GM20431 (cell line): ENCODE measurements around the gene CHMP6.

Experiments used
- in situ Hi-C: fragments of 300-500 bp; cut with MseI, MboI; formaldehyde crosslinking; loops from one replicate; pipeline ENCODE4 v1.15.0; 2020; ENCODE audit warnings: low sequenced_read_pairs; ENCODE audit not compliant: unreplicated experiment

CHMP6 gene

DNA sequence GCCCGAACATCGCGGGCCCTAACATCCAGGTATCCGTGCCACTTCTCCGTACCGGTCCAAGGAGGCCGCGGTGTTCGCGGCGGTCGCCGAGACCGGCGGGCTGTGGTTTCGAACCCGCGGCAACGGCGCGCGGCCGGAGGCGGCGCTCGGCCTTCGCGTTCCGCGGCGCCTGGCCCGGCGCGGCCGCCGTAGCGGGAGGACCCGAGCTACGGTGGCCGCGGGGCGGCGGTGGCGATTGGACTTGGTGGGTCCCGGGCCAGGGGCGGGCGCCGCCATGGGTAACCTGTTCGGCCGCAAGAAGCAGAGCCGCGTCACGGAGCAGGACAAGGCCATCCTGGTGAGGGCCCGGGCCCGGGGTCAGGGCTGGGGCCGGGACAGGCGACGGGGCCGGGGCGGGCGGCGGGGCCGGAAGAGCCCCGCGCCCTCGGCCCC is at the start of gene CHMP6:
Gene CHMP6, plus strand, starts transcription at position 197 of the 432 bp plus-strand sequence. Its CDS starts 78 bp downstream, at position 275.
- in situ Hi-C loops = no loop called here

DNA sequence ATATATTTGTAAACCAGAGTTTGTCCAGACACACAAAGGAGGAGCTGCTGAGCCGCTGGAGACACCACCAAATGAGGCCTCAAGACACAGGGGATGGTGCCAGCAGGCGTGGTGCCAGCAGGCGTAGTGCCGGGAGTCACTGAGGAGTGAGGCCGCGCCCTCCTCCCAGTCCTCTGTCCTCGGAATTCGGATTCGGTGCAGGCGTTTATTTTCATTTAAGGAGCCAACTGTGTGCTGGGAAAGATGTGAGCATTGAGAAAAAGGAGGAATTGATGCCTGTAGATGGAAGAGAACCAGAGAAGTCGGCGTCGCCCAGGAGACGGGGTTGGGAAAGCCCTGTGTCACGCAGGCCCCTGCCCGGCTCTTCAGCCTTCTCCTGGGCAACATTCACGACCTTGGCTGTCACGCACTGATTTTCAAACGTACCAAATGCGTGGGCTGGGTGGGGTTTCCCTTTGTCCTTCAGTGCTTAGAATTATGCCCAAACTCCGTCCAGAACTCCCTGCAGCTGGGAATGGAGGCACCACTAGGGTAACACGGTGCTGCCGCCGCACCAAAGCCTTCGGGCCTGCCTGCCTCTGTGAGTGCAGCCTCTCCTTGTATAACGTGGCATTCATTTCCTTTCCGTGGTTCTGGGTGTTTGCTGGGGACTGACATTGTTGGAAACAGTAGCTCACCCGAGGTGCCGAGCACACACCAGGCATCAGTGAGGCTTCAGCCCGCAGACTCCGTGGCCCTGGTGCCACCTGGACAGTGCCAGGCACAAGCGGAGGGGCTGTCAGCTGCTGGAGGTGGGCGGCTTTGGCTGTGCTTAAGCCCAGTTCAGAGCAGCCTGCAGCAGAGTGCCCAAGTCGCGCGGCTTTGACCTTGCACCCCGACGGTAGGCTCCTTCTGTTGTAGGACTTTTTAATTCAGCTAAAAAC is 49.0 kb upstream of the CHMP6 start:
- in situ Hi-C loops = no loop called here

DNA sequence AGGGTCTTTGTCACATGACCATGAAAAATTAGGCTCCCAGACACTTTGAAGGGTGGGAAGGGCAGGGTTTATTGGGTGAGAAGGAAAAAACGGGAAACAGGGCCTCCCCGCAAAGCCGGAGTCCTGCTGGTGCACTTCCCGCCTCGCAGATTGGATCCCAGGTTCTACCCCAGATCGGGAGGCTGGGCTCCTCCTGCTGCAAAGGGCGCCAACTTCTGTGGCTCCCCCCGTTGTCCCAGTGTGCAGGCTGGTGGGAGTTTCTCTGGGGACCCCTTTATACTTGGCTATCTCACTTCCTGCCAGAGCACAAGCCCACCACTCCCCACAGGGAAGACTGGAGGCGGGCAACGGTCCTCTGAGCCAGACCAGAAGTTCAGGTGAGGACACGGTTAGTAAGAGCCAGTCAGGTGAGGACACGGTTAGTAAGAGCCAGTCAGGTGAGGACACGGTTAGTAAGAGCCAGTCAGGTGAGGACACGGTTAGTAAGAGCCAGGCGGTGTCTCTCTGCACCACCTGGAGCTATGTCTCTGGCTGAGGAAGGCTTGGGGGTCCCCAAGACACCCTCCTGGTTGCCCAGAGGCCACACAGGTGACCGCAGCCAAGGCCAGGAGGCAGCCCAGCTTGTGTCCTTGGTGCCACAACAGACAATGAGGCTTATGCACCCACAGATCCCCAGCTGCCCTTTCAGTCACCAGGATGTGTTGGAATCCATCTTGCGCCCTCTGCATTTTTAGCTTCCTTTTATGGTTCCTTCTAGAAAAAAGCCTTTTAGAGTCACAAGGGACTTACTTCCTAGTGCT is 48.1 kb upstream of the CHMP6 start:
- in situ Hi-C loops = no loop called here

DNA sequence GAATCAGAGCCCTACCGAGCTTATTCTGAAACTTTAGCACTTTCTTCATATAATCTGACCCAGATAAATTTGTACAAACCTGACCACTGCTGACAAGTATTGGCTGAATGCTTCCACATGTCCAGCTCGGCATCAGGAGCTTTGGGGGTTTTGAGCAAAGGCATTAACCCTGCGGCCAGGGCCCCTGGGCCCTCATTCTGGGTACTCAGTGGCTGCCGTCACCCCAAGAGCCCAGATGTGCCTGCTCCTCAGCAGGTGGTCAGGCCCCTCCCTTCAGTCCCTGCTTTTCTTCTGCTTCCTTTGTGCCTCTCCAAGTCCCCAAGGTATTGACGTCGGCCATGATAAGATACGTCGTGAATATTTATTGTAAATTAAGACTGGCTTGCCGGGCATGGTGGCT is 47.3 kb upstream of the CHMP6 start:
- in situ Hi-C loops = no loop called here

DNA sequence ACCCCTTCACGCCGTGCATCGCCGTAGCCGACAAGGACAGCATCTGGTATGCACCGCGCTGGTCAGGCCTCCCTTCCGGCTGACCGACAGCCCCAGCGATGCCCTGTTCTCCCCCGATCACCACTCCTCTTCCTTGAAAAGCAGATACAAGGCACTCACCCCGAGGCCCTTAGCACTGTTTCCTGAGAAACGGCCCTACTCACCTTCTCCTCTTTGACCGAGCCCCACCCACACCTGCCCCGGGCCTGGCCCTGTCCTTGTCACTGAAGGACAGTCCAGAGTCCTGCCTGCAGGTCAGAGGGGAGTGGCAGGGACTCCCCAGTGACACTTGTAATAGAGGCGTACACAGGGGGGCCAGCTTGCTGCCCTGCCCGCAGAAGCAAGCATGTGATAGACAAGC is 45.9 kb upstream of the CHMP6 start:
- in situ Hi-C loops = no loop called here

DNA sequence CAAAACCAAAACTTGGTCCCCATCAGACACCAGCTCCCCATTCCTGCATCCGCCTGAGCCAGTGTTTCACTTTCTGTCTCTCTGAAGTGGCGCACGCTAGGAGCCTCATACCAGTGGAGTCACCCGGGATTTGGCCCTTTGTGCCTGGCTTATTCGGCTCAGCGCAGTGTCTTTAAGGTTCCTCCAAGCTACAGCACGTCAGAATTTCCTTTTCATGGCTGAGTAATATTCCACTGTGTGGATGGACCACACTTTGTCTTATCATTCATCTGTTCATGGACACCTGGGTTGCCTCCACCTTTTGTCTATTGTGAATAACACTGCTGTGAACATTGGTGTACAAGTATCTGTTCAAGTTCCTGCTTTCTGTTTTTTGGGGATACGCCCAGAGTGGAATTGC is 45.2 kb upstream of the CHMP6 start:
- in situ Hi-C loops = no loop called here

DNA sequence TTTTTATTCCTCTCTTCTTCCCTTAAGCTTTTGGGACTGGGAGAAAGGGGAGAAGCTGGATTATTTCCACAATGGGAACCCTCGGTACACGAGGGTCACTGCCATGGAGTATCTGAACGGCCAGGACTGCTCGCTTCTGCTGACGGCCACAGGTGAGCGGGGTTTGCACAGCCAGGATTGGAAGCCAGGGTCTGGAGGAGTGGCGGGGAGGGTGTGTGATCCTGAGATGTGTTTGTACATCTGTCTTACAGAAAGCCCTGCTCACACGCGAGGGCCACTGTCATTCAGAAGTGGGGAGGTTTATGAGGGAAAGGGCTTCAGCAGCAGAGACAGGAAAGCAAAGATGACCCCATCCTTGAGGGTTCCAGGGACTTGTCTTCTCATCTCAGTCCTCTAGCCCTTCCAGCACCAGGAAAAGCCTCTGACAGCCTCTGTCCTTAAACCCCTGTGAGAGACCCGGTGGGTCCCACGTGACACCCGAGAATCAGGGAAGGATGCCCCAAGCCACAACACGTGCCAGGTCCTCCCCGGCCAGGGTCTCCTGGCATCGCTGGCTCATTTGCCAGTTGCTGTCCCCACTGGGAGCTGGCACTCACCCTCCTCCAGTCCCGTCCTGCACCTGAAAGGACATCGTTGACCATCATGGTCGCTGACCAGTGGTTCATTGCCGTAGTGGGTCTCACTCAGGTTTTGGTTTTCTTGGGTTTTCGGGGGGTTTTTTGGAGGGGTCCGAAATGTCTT is 44.3 kb upstream of the CHMP6 start:
- in situ Hi-C loops = no loop called here

DNA sequence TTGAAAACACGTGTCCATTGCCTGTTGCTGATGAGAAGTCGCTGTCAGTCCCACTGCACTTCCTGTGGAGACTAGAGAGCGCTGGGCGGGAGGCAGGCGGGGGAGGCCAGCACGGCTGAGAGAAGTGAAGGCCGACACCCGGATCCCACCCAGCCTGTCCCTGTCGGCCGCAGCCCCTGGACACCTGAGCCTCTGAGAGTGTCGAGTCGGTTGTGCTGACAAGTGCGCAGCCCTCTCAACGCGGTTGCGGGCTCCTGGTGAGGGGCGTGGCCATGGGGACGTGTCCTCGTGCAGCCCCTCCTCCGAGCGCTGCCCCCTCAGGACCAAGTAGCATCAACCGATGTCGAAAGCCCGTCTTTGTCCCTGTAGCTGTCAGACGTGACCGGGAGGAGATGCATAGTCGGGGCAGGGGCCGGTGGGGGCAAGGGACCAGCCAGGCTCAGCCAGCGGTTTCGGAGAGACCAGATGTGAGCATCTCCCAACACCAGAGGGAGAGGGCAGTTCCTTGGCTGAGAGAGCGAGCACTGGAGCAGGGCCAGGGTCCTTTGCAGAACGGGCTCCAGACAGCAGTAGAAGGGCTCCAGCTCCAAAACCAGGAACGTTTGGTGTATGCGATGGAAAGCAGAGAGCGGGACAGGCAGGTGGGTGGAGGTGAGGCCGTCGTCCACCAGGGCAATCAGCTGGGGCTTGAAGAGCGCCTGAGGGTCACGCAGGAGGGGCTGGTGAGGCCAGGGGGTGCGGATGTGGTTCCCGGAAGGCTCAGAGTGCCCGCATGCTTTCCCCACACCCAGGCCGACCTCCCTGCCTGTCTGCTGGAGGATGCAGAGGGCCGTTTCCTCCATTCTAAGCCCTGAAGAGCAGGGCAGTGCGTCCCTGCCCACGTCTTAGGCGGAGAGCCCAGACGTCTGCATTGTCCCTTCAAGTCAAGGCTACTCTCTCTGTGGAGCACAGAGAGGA is 43.3 kb upstream of the CHMP6 start:
- in situ Hi-C loops = no loop called here

DNA sequence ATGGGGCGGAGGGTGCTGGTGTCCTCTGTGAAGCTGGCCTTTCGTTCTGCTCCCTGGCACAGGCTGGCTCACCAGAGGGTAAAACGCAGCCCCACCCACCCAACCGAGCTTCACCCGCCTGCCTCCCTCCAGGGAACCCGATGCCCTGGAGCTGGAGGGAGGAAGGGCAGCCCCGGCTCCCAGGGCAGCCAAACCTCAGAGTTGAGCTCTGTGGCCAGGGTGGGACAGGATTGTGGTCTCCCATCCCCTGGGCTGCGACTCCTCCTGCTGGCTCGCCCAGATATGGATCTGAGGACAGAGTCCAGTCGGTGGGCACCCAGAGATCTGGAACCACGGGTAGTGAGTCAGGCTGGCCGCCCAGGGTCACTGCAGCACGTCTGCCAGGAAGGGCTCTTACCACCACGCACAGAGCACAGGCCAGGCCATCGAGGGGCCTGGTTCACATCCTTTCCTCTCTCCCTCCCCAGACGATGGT is 42.6 kb upstream of the CHMP6 start:
- in situ Hi-C loops = no loop called here

DNA sequence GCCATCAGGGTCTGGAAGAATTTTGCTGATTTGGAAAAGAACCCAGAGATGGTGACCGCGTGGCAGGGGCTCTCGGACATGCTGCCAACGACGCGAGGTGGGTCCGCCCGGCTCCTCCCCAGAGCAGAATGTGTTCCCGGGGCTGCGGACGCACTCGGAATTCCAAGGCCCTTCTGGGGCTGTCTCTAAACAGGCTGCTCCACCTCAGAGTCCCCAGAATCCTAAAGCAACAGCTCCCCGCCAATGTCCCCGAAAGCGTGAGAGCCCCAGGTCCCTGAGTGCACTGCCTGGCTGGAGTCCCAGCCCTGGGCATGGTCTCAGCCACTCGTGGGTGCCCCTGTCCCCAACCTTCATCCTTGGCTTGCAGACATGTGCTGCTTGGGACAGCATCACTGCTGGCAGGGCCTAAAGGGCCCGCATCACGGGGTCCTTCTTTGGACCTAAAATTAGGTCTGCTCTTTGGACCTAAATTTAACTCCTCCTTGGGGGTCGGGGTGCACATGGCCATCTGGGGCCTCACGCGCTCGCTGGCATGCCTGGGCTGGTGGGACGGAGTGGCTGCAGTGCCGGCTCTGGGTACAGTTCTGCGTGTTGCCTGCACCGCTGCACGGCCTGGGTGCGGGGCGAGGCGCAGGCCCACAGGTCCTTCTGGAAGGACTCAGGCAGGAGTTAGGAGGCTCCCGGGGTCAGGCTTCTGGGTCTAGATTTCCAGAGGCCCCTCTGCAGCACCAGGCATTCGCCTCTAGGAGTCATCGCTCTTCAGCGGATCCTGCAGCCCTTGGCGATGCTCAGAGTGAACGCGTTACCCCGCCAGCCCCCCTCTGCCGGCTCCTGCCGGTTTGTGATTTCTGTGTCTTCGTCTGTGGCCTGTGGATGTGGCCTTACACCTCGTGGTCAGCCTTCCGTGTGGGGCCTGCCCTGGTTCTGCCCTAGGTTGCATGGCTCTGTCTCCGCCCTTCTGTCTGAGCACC is 41.9 kb upstream of the CHMP6 start:
- in situ Hi-C loops = no loop called here

DNA sequence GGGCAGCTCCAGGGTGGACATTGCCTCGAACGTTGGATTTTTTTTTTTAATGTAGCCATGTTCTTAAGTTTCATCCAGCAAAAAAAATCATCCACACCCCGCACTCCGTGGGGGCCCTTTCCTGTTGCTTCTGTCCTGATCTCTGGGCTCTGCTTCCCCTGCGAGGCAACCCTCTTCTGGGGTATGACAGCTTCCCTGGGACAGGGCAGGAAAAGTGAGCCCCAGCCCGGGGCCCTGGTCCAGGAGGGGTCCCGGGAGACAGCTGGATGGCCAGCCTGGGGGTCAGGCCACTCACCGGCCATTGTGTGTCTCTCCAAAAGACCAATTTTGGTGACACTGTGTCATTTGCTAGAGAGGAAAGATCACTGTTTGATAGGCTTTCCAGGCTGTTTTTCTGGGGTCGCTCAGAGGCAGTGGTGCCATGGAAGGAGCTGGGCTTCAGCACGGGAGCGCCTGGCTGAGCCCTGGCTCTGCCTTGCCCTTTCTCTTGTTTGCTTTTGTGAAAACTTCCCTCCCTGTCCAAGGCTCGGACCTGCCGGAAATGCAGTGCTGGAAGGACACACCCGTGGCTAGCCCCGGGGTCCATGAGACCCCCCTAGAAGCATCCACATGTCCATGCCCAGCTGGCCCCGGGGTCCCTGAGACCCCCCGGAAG is 41.0 kb upstream of the CHMP6 start:
- in situ Hi-C loops = no loop called here

DNA sequence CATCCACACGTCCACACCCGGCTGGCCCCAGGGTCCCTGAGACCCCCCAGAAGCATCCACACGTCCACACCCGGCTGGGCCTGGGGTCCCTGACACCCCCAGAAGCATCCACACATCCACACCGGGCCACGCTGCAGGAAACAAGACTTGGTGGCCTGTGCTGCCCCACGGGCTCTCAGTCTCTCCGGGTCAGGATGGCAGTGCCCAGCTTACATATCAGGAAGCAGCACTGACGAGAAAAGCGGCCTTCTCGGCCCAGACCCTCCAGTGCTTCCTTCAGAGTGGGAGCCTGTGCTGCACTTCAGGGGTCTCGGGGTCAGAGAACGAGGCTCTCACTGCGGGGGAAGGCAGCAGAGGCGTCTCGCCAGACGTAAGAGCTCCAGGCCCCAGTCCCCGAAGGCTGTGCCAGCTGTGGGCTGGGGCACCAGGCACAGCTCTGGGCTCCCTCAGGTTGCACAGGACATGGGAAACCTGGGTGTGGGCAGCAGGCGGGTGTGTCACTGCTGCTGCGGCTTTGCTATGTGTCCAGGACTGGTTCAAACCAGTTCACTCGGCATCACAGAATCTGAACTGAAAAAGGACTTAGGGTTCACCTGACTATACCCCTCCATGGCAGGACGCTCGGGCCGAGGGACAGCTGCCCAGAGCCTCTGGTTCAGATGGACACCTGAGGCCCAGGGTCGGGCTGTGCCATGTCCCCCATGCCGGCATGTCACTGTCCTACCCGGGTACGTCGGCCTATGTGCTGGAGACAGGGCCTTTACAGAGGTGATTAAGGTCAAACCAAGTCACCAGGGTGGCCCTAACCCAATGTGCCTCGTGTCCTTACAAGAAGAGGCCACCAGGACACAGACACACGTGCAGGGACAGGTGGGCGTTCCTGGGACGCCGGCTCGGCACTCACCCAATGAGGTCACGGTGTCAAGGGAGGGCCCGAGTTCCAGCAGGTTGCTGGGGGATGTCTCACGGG is 40.2 kb upstream of the CHMP6 start:
- in situ Hi-C loops = no loop called here

DNA sequence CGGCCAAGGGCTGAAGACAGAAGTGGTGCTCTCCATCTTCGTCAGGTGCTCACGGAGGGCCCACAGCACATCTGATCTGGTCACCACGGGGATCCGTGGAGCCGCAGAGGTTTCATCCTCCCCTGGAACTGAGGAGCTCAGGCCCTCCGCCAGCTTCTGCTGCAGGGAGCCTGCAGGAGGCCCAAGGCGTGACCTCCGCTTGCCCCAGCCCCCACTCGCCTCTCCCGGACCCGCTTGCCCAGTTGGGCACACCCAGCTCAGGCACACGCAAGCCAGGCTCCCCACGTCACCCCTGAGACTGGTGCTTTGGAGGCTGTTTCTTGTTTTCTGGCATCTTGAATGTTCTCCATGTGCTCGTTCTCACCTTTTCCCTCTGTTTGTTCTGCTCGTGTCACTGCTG is 39.4 kb upstream of the CHMP6 start:
- in situ Hi-C loops = no loop called here

DNA sequence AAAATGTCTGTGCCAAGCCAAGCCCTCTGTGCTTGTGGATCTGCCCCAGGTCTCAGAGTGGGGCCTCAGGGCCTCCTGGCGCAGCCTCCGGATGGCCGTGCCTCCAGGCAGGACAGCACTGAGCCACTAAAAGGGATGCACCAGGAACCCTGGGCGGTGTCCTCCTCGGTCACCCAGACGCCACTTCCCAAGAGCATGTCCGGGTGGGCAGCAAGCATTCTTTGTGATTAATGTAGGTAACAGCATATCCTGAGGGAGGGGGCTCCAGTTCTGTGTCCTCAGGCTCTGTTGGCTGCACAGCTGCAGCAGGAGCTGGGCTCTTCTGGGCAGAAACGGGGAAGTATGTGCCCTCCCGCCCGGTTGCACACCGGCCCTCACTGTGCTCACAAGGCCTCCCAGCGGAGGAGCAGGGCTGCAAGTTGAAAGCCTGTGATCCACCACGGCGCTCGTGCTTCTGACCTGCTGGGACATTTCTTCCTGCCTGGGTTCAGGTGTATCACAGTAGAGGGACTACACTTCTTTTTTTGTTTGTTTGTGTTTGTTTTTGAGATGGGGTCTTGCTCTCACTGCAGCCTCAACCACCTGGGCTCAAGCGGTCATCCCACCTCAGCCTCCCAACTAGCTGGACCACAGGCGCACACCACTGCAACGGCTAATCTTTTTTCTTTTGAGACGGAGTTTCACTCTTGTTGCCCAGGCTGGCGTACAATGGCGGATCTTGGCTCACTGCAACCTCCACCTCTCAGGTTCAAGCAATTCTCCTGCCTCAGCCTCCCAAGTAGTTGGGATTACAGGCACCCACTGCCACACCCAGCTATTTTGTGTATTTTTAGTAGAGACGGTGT is 37.9 kb upstream of the CHMP6 start:
- in situ Hi-C loops = no loop called here

DNA sequence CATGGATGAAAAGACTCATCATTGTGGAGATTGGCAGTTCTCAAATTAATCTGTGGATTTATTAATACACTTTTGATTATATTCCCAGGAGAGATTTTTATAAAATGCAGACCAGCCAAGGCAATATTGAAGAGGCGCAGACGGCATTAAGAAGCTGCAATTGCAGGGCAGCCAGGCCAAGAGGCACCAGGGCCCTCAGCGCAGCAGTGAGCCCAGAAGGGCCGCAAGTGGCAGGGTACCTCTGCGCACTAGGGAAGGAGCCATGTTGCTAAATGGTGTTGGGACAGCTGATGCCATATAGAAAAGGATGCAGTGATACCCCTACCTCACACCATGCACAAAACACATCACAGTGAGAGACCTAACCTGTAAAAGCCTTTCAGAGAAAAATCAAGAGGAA is 36.6 kb upstream of the CHMP6 start:
- in situ Hi-C loops = no loop called here
